Smooth muscle cell (in vitro differentiated cells): Measurements from ENCODE around the gene CCT4. TPM values are rescaled to one million over a fixed set of nuclear protein-coding genes. Genes with fewer than 3 reads are reported as not detected.
"Not testable (repeated sequence)": the region's sequence is repeated elsewhere in the genome, so short reads cannot be mapped to it uniquely, and the experiment has no call there.

Experiments used
- DNase-seq: peaks from one replicate; lab custom pipeline; 2025; ENCODE audit not compliant: unreplicated experiment; lab: John Stamatoyannopoulos, UW
- H2AFZ ChIP-seq: fragments of 200-600 bp; sonication (generic); 2 replicates; pipeline ENCODE4 v1.6.0; 2016; ENCODE audit warnings: antibody characterized with exemption, low read depth, mild to moderate bottlenecking
- H3F3A ChIP-seq: fragments of 200-600 bp; sonication (generic); 2 replicates; pipeline ENCODE4 v1.6.0; 2017; ENCODE audit warnings: antibody characterized with exemption, low read depth
- H3K27ac ChIP-seq: fragments of 200-600 bp; sonication (generic); 2 replicates; pipeline ENCODE4 v1.5.1; 2016; ENCODE audit warnings: low read depth, mild to moderate bottlenecking
- H3K27me3 ChIP-seq: fragments of 200-600 bp; sonication (generic); 2 replicates; pipeline ENCODE4 v1.6.1; 2016; ENCODE audit warnings: low read depth, mild to moderate bottlenecking
- H3K36me3 ChIP-seq: fragments of 200-600 bp; sonication (generic); 2 replicates; pipeline ENCODE4 v1.5.1; 2016; ENCODE audit warnings: low read depth
- H3K4me1 ChIP-seq: fragments of 200-600 bp; sonication (generic); 2 replicates; pipeline ENCODE4 v1.5.1; 2016; ENCODE audit warnings: low read depth
- H3K4me2 ChIP-seq: fragments of 200-600 bp; sonication (generic); 2 replicates; pipeline ENCODE4 v1.6.0; 2016; ENCODE audit warnings: mild to moderate bottlenecking
- H3K4me3 ChIP-seq: fragments of 200-600 bp; sonication (generic); 2 replicates; pipeline ENCODE4 v1.5.1; 2016; ENCODE audit warnings: mild to moderate bottlenecking
- H3K79me2 ChIP-seq: fragments of 200-600 bp; sonication (generic); 2 replicates; pipeline ENCODE4 v1.6.0; 2016; ENCODE audit warnings: low read depth, mild to moderate bottlenecking
- H3K9ac ChIP-seq: fragments of 200-600 bp; sonication (generic); 2 replicates; pipeline ENCODE4 v1.6.0; 2016; ENCODE audit warnings: low read depth
- H3K9me3 ChIP-seq: fragments of 200-600 bp; sonication (generic); replicated peaks from 2 replicates; pipeline ENCODE4 v1.5.1; 2016; ENCODE audit warnings: low read depth
- H4K20me1 ChIP-seq: fragments of 200-600 bp; sonication (generic); 2 replicates; pipeline ENCODE4 v1.6.0; 2016; ENCODE audit warnings: low read depth
- WGBS: methylation state at CpG from one replicate; pipeline ENCODE4 v1.1.7; 2016; ENCODE audit warnings: low lambda C conversion rate; 5-methylcytosine and 5-hydroxymethylcytosine counted together
- polyA plus RNA-seq: library from polyadenylated mRNA; unstranded; fragments of >200 nt; fragmentation: Nextera tagmentation; extraction: Ambion mirVana; gene quantifications from 2 replicates; pipeline ENCODE4 v1.2.1, GENCODE V29; 2016
- total RNA-seq: library from RNA; depleted of rRNA; stranded (reverse); fragments of >200 nt; gene quantifications from 2 replicates; pipeline ENCODE4 v1.2.3, GENCODE V29; 2014
- TF ChIP-seq, protein P1 (sequence below): fragments of 200-600 bp; sonication (generic); IDR thresholded peaks from 2 replicates; pipeline ENCODE4 v1.5.1; 2017; ENCODE audit warnings: borderline replicate concordance, mild to moderate bottlenecking, antibody characterized with exemption; ENCODE audit not compliant: insufficient read depth, poor library complexity, severe bottlenecking

CCT4 gene
- total and polyA plus RNA-seq, 2 experiments from 2014 or later, result 117 to 164 TPM

DNA sequence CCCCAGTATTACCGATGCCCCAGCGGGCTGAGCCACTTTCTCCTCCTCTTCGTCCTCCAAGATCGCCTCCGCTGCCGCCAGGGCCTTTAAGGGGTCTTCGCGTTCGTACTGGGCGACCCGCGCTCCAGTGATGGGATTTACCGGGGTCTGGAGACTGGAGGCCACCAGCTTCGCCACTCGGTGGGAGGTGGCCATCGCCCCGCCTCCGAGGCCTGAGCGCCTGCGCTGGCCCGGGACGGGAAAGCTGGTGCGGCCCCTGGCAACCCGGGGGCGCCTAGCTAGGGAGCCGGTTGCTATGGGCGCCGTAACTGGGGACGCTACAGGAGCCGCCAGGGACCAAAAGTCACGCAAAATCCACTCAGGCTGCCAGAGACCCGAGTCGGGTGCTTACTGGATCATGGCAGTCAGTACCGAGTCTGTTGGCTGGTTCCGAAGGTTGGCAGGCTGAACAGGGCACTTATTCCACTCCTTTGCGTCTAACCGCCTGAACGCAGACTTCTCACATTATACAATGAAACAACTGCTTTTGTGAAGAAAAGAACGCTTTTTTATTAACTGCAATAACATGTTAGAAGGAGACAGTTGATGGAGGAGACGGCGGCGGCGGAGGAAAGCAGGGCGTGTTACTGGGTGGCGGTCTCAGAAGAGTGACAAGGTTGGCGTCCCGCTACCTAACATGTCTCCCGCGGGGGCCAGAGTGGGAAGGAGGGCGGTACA lies 34.5 kb downstream of the CCT4 start, which contains the start of gene FAM161A:
TSS of gene FAM161A (minus strand) at position 214 of the 717 bp plus-strand sequence. CDS start at position 195, 19 bp downstream.
- Histone ChIP-seq H3K9me3 (no peaks in the 10 kb centered on the region), H4K20me1 (no peaks in the 10 kb centered on the region), H3K9ac (peak within 1 kb of the TSS; percentile 66), H3K79me2 (no peaks in the 10 kb centered on the region), H3K4me2 (peak within 1 kb of the TSS; percentile 99), H3K4me1 (peaks cover 8% of the 10 kb centered on the region), H3K36me3 (no peaks in the 10 kb centered on the region), H2AFZ (peak within 1 kb of the TSS; percentile 92), H3K27me3 (no peaks in the 10 kb centered on the region), H3K4me3 (peak within 1 kb of the TSS; percentile 87), H3F3A (peaks cover 7% of the 10 kb centered on the region), H3K27ac (peak within 1 kb of the TSS; percentile 81)
- TF ChIP-seq, protein P1, sequence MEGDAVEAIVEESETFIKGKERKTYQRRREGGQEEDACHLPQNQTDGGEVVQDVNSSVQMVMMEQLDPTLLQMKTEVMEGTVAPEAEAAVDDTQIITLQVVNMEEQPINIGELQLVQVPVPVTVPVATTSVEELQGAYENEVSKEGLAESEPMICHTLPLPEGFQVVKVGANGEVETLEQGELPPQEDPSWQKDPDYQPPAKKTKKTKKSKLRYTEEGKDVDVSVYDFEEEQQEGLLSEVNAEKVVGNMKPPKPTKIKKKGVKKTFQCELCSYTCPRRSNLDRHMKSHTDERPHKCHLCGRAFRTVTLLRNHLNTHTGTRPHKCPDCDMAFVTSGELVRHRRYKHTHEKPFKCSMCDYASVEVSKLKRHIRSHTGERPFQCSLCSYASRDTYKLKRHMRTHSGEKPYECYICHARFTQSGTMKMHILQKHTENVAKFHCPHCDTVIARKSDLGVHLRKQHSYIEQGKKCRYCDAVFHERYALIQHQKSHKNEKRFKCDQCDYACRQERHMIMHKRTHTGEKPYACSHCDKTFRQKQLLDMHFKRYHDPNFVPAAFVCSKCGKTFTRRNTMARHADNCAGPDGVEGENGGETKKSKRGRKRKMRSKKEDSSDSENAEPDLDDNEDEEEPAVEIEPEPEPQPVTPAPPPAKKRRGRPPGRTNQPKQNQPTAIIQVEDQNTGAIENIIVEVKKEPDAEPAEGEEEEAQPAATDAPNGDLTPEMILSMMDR, result no peak
- WGBS, result 1% methylated on average over 50 of the region's 50 CpGs
- DNase-seq, result peak; percentile 83

DNA sequence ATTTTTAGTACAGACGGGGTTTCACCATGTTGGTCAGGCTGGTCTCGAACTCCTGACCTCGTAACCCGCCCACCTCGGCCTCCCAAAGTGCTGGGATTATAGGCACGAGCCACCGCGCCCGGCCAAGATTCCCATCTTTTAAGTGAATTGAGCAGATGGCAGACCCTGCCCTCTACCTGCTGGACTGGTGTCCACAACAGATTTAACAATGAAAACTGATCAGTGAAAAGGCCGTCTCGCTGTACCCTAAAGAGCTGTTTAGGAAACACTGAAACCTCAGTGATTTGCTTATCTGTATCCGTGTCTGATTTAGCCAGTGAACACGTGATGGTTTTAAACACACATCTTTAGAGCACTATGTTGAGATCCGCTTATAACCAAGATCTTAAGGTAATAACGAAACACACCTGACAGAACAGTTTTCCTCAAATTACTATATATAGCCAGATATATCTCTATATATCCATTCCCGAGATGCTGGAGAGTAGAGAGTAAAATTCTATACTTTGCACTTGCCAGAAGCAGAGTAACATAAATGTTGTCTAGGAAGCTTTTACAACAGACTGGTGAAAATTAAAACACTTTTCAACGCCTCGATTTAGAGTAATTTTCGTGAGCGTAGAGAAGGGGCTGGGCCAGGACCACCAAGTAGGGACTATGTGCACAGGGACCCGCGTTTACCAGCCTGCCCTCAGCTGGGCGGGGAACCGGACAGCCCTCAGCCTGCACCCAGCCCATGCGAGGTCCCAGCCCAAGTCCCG lies 35.2 kb downstream of the CCT4 start:
- Histone ChIP-seq H3K79me2 (no peaks in the 10 kb centered on the region), H3K4me1 (peaks cover 8% of the 10 kb centered on the region), H2AFZ (peak overlapping the region; percentile 92), H3K9ac (peak overlapping the region; percentile 5), H3K36me3 (no peaks in the 10 kb centered on the region), H3F3A (peaks cover 7% of the 10 kb centered on the region), H3K27me3 (no peaks in the 10 kb centered on the region), H3K4me2 (peak overlapping the region; percentile 99), H3K27ac (peak overlapping the region; percentile 81), H4K20me1 (no peaks in the 10 kb centered on the region), H3K9me3 (no peaks in the 10 kb centered on the region), H3K4me3 (peak overlapping the region; percentile 87)
- TF ChIP-seq, protein P1, result no peak
- no peak for DNase-seq
- WGBS, result 38% methylated on average over 25 of the region's 26 CpGs

DNA sequence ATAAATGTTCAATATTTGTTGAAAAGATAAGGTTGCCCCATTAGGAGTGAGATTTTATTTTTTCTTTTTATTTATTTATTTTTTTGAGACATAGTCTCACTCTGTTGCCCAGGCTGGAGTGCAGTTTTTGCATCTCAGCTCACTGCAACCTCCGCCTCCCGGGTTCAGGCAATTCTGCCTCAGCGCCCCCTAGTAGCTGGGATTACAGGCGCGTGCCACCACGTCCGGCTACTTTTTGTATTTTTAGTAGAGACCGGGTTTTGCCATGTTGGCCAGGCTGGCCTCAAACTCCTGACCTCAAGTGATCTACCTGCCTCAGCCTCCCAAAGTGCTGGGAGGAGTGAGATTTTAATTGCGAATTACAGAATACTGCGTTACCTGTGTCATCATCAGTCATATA lies 37.2 kb downstream of the CCT4 start:
- not testable (repeated sequence) for H3K4me1 ChIP-seq, H3K79me2 ChIP-seq, H4K20me1 ChIP-seq, H3K9me3 ChIP-seq, DNase-seq, H3K27ac ChIP-seq, H3K36me3 ChIP-seq, H3K27me3 ChIP-seq, H3K4me2 ChIP-seq, H3K4me3 ChIP-seq, H3K9ac ChIP-seq, H3F3A ChIP-seq, H2AFZ ChIP-seq
- 92% methylated on average over 10 of the region's 10 CpGs for WGBS

DNA sequence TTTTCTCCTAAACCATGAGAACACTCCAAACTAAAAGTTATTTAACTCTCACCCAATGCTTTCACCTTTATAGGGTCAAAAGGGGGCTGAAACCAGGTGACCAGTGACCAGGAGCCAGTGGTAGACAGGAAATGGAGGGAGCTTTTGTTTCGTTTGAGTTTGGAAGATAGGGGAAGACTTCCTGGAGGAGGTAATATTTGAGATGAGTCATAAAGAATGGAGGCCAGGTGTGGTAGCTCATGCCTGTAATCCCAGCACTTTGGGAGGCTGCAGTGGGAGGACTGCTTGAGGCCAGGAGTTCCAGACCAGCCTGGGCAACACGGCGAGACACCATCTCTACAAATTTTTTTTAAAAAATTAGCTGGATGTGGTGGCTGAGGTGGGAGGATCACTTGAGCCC lies 43.1 kb downstream of the CCT4 start:
- no peaks in the 10 kb centered on the region for H3K36me3 ChIP-seq
- no peaks in the 10 kb centered on the region for H4K20me1 ChIP-seq
- no peaks in the 10 kb centered on the region for H3K27me3 ChIP-seq
- TF ChIP-seq, protein P1, result no peak
- H3K4me1 ChIP-seq, result no peaks in the 10 kb centered on the region
- H3K4me3 ChIP-seq, result no peak overlapping the region
- DNase-seq, result no peak
- H3K4me2 ChIP-seq, result no peak overlapping the region
- H3K27ac ChIP-seq, result no peak overlapping the region
- no peak overlapping the region for H3K9ac ChIP-seq
- no peaks in the 10 kb centered on the region for H3K9me3 ChIP-seq
- no peaks in the 10 kb centered on the region for H3K79me2 ChIP-seq
- no peaks in the 10 kb centered on the region for H3F3A ChIP-seq
- no peak overlapping the region for H2AFZ ChIP-seq
- 86% methylated on average over 3 of the region's 3 CpGs for WGBS
